ENCODE data around the gene NHERF1. TPM values are rescaled to one million over a fixed set of nuclear protein-coding genes. Genes with fewer than 3 reads are reported as not detected.

NHERF1 gene
- total and polyA plus RNA-seq, 2 of the 13 experiments (the other 11 are each of a cell fraction or from before 2014, with no cell fraction given), result 169 to 269 TPM

- TF ChIP-seq, protein P1, sequence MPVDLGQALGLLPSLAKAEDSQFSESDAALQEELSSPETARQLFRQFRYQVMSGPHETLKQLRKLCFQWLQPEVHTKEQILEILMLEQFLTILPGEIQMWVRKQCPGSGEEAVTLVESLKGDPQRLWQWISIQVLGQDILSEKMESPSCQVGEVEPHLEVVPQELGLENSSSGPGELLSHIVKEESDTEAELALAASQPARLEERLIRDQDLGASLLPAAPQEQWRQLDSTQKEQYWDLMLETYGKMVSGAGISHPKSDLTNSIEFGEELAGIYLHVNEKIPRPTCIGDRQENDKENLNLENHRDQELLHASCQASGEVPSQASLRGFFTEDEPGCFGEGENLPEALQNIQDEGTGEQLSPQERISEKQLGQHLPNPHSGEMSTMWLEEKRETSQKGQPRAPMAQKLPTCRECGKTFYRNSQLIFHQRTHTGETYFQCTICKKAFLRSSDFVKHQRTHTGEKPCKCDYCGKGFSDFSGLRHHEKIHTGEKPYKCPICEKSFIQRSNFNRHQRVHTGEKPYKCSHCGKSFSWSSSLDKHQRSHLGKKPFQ (CRISPR knock-in tag; IDR thresholded peaks at IDR 0.05; ENCODE audit: insufficient replicate concordance), result no peak
- no peak for TF ChIP-seq CREBL2 (CRISPR knock-in tag; IDR thresholded peaks at IDR 0.05; ENCODE audit: borderline replicate concordance)
- TF ChIP-seq ARNT (IDR thresholded peaks at IDR 0.05), result no peak
- TF ChIP-seq CEBPB (IDR thresholded peaks at IDR 0.05; ENCODE audit: borderline replicate concordance, low read depth, low read length), result peak; percentile 99
- peak; percentile 58 for TF ChIP-seq MED8 (CRISPR knock-in tag; IDR thresholded peaks at IDR 0.05; ENCODE audit: insufficient replicate concordance)
- TF ChIP-seq ZNF615 (CRISPR knock-in tag; IDR thresholded peaks at IDR 0.05; ENCODE audit: borderline replicate concordance), result peak; percentile 79; the same call in 1 of the 2 replicates
- peak; percentile 82; the same call in 1 of the 2 replicates for TF ChIP-seq ZNF607 (CRISPR knock-in tag; IDR thresholded peaks at IDR 0.05; ENCODE audit: borderline replicate concordance)
- no peak; the same call in 1 of the 2 replicates for TF ChIP-seq CREB1 (IDR thresholded peaks at IDR 0.05)
- TF ChIP-seq CREB1 (CRISPR knock-in tag; IDR thresholded peaks at IDR 0.05), result peak; percentile 79
- TF ChIP-seq PRMT3 (CRISPR knock-in tag; IDR thresholded peaks at IDR 0.05; ENCODE audit: borderline replicate concordance, low read depth), result 0 out of 2 replicates have a peak, but pooled peaks have one; percentile 31
- TF ChIP-seq, protein P2, sequence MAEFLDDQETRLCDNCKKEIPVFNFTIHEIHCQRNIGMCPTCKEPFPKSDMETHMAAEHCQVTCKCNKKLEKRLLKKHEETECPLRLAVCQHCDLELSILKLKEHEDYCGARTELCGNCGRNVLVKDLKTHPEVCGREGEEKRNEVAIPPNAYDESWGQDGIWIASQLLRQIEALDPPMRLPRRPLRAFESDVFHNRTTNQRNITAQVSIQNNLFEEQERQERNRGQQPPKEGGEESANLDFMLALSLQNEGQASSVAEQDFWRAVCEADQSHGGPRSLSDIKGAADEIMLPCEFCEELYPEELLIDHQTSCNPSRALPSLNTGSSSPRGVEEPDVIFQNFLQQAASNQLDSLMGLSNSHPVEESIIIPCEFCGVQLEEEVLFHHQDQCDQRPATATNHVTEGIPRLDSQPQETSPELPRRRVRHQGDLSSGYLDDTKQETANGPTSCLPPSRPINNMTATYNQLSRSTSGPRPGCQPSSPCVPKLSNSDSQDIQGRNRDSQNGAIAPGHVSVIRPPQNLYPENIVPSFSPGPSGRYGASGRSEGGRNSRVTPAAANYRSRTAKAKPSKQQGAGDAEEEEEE (CRISPR knock-in tag; IDR thresholded peaks at IDR 0.05; ENCODE audit: borderline replicate concordance), result no peak
- peak; percentile 78; the same call in 1 of the 2 replicates for TF ChIP-seq ZNF563 (CRISPR knock-in tag; IDR thresholded peaks at IDR 0.05)
- no peak for TF ChIP-seq KDM5A (IDR thresholded peaks at IDR 0.05; ENCODE audit: borderline replicate concordance, low read length)
- peak; percentile 19; the same call in 1 of the 2 replicates for TF ChIP-seq KMT2A (CRISPR knock-in tag; IDR thresholded peaks at IDR 0.05)
- peak; percentile 84; the same call in 1 of the 2 replicates for TF ChIP-seq ZBED4 (CRISPR knock-in tag; IDR thresholded peaks at IDR 0.05; ENCODE audit: borderline replicate concordance)
- peak; percentile 74; the same call in 1 of the 2 replicates for TF ChIP-seq DMAP1 (CRISPR knock-in tag; IDR thresholded peaks at IDR 0.05)
- TF ChIP-seq, protein P3, sequence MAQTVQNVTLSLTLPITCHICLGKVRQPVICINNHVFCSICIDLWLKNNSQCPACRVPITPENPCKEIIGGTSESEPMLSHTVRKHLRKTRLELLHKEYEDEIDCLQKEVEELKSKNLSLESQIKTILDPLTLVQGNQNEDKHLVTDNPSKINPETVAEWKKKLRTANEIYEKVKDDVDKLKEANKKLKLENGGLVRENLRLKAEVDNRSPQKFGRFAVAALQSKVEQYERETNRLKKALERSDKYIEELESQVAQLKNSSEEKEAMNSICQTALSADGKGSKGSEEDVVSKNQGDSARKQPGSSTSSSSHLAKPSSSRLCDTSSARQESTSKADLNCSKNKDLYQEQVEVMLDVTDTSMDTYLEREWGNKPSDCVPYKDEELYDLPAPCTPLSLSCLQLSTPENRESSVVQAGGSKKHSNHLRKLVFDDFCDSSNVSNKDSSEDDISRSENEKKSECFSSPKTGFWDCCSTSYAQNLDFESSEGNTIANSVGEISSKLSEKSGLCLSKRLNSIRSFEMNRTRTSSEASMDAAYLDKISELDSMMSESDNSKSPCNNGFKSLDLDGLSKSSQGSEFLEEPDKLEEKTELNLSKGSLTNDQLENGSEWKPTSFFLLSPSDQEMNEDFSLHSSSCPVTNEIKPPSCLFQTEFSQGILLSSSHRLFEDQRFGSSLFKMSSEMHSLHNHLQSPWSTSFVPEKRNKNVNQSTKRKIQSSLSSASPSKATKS (CRISPR knock-in tag; IDR thresholded peaks at IDR 0.05), result 0 out of 2 replicates have a peak, but pooled peaks have one; percentile 89
- TF ChIP-seq PHF5A (CRISPR knock-in tag; IDR thresholded peaks at IDR 0.05; ENCODE audit: low read depth, unreplicated experiment), result peak; percentile 41
Measured at GRCh38 chr17:74736513-74737298, 11.7 kb upstream of the NHERF1 start, which contains the start of gene RAB37 (continued).
